Lung microvascular endothelial cell (primary cell): ENCODE data around the gene NKIRAS1. TPM values are rescaled to one million over a fixed set of nuclear protein-coding genes. Genes with fewer than 3 reads are reported as not detected.
"Not testable (repeated sequence)": the region's sequence is repeated elsewhere in the genome, so short reads cannot be mapped to it uniquely, and the experiment has no call there.

Source experiments
- DNase-seq, 2 donors: peaks; one replicate each; pipeline versions ENCODE4 v3.0.0 to v3.0.0-alpha.2; 2010; ENCODE audit warnings: low read depth in 2 of 2
- total RNA-seq: library from RNA; depleted of rRNA; stranded (reverse); fragments of >200 nt; gene quantifications from 2 replicates; pipeline ENCODE4 v1.2.1, GENCODE V29; 2014

Gene NKIRAS1
- total RNA-seq, 1 donor from 2014 or later = 7.3 TPM

DNA sequence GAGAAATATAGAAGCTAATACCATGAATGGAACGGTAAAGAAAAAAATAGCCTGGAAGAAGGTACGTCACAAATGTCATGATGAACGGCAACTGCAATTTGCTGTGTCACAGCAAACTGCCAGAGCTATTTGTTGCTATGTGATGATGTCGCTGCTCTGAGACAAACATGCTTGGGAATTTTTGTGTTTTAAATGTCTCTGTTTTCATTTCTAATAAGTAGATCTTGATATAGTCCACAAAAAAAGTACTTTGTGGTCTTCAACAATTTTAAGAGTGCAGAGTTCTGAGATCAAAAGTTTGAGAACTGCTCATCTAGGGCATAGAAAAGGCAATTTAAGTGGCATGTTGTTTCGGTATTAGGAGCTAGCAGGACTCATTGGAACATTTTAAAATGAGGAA is 24.0 kb upstream of the NKIRAS1 start:
- DNase-seq = no peak

DNA sequence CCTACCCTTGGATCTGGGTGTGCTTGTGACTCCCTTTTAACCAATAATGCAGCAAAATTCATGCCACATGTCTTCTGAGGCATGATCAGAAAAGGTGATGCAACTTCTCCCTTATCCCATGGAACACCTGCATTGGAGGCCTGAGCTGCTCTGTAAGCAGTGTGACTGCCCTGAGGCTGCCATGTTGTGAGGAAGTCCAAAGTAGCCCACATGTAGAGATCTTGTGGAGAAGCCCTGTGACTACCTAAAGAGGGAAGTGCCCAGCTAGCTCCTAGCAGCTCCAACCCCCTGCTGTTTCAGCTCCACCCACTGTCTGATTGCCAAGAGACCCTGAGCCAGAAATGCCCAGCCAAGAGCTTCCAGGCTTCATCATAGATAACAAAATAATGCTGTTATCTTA is 21.9 kb upstream of the NKIRAS1 start:
- no peak for DNase-seq

DNA sequence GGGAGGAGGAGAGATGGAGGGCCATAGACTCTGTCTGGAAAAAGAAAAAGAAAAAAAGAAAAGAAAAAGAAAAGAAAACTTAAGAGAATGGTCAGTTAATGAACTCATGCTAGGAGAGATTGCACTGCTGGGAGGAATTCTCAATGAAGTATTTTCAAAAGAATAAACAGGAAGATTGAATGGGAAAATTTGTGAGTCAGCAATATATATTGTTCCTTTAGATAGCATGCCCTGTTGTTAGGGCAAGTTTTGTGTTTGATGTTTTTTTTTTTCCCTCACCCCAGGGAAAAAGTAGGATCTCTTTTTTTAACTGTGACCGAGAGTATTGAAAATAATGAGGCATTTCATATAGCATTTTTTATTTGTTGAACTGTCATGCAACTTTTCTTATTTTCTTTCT is 20.5 kb upstream of the NKIRAS1 start:
- peak in 1 of 2 donors; percentile 48 for DNase-seq

DNA sequence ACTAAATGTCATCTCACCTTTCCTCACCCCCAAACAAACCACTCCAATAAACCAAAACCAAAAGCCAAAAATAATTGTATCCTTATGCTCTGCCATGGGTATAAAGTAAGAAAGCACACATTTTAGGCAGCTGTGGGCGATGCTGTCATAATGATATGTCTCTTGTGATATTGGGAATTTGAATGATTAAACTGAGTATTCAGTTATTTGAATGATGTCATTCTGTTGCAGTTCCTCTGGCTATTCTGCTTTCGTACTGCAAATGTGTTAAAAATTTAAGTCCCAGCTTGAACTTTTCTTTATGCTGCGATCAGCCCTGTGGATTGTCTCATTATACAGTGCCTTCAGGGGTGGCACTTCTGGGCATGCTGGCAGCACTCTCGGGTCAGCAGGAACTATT is 17.5 kb upstream of the NKIRAS1 start:
- no peak for DNase-seq

DNA sequence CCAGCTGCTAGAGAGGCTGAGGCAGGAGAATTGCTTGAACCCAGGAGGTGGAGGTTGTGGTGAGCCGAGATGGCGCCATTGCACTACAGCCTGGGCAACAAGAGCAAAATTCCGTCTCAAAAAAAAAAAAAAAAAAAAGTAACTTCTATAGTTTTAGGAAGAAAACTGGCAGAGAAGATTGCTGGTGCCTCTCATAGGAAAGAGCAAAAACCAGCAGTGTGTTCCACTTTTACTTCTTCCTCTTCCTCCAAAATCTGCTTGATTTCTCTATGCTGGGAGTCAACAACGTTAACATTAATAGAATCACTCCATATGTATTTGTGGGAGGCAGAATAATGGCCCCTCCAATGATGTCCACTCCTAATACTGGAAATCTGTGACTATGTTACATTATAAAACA is 15.8 kb upstream of the NKIRAS1 start:
- DNase-seq = no peak

DNA sequence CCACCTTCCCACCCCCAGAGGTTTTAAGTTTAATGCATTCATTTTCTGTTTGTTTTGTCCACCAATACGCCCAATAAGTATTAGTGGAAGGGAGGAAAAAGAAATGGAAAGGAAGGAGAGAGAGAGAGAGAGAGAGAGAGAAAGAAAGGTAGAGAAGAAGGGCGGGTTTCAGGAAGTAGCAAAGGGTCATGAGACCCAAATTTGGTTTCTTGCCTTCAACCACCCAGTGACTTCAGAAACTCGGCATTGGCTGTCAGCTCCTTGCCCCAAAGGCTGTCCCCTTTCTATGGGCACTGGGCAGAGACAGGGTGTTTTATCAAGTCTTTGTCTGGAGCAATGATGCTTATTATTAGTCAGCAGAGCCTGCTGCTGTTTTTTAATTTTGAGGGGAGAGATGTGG is 14.8 kb upstream of the NKIRAS1 start:
- DNase-seq = no peak

DNA sequence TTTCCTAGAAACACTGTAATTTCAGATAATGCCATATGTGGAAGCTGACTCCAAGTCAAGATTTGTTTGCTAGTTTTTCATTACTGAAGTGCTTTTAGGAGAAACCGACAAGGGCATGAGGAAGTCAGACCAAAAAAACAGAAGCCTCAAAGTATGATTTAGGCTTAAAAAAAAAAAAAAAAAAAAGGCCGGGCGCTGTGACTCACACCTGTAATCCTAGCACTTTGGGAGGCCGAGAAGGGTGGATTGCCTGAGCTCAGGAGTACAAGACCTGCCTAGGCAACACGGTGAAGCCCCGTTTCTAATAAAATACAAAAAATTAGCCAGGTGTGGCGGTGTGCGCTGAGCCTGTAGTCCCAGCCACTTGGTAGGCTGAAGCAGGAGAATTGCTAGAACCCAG is 11.7 kb upstream of the NKIRAS1 start:
- DNase-seq = no peak

DNA sequence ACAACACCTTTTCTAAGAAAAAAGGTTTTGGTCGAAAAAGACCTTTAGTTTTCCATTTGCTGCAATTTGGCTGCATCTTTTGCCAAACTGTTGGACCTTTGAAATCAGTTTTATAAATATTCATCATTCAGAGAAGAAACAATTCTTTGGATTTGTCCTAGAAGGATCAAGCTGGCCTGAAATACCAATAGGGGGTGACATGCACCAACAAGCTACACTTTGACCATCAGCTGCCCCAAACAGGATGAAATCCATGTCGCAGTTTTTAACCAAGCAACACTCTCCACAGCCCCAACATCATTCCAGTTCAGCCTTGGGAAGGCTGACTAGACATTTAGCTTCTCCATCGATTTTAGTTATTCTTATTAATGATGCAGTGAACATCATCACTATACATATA is 9.9 kb upstream of the NKIRAS1 start:
- DNase-seq = peak in 1 of 2 donors; percentile 34

DNA sequence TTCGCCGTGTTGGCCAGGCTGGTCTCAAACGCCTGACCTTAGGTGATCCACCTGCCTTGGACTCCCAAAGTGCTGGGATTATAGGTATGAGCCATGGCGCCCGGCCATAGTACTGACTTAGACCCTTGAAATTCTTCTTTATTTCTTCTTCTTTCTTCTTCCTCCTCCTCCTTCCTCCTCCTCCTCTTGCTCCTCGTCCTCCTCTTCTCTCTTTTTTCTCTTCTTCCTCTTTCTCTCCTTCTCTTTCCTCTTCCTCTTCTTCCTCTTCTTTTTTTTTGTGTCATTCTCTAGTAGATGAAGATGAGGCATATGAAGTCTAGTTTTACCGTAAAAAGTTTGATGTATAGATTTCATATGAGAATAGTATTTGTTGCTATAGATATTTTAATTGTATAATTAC is 9.5 kb upstream of the NKIRAS1 start:
- DNase-seq = no peak

DNA sequence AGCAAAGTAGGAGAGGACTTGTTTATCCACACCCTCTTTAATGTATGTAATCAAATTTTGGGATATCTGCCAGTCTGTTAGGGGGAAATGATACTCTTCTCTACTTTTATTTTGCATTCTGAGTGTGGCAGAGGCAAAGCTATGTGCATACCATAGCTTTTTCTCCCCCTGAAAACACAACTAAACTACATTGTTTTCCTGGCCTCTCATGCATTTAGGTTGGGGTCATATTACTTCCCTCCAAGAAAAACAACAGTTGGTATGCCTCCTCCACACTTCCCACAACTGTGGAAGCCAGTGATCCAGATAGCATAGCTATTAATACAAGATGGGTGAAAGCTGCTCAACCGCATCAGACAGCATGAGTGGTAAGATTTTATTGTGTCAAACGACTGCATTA is 7.0 kb upstream of the NKIRAS1 start:
- peak in 1 of 2 donors; percentile 69 for DNase-seq

DNA sequence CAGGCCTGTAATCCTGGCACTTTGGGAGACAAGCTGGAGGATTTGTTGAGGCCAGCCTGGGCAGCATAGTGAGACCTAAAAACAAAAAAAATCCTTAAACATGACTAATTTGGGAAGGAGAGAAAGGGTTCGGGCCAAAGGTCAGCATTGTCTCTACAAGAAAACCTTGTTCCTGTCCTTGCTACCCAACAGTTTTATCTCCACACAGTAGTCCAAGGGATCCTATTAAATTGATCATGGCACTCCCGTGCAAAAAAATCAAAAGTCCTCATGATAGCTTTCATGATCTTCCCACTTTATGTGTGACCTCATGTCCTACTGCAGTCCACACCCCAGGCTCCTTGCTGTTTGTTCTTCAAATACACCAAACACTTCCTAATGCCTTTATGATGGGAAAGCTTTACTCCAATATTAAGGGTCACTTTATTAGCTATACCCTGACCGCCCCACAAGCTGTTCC is 4.3 kb upstream of the NKIRAS1 start:
- no peak for DNase-seq

DNA sequence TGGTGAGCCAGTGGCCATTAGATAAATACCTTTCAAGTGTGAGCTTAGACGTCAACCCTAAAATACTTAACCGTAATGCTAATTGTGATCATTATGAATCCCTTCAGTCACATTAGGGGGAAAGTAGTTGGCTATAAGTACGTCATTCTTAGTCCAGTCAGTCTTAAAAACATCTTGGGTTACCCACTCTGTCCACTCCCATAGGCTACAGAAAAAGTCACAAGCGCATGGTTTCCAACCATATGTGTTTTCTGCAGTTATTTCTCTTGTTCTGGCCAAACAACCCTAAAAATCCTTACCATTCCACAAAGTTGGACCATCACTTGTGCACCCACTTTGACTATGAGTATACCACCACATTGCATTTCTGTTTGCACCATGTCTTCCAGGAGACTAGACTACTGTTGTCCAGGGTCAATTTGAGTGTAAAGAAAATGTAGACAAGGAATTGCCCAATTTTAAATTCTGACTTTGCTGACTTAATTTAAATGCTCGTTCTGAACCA is 3.4 kb upstream of the NKIRAS1 start:
- no peak for DNase-seq

DNA sequence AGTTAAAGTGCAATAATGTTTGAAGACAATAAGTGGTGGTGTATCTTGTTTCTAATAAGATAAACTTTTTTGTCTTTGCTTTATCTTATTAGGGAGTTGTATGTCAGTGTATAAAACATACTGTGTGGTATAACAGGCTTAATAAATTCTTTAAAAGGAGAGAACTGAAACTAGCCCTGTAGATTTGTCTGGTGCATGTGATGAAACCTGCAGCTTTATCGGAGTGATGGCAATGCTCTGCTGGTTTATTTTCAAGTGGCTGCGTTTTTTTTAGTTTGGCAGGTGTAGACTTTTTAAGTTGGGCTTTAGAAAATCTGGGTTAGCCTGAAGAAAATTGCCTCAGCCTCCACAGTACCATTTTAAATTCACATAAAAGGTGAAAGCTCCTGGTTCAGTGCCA is 2.8 kb upstream of the NKIRAS1 start:
- DNase-seq = no peak

DNA sequence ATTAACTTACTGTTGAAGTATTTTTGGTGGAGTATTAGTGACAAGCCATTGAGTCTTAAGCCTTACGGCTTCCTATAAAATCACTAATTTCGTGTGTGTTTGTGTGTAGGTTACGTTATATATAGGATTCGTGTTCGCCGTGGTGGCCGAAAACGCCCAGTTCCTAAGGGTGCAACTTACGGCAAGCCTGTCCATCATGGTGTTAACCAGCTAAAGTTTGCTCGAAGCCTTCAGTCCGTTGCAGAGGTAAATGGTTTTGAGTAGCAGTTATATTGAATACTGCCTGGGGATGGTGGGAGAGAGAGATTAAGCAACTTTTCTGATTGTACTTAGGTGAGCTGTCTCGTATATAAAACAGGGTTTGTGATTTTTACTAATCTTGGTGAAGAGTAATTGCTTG is 1.5 kb upstream of the NKIRAS1 start:
- DNase-seq = not testable (repeated sequence)

DNA sequence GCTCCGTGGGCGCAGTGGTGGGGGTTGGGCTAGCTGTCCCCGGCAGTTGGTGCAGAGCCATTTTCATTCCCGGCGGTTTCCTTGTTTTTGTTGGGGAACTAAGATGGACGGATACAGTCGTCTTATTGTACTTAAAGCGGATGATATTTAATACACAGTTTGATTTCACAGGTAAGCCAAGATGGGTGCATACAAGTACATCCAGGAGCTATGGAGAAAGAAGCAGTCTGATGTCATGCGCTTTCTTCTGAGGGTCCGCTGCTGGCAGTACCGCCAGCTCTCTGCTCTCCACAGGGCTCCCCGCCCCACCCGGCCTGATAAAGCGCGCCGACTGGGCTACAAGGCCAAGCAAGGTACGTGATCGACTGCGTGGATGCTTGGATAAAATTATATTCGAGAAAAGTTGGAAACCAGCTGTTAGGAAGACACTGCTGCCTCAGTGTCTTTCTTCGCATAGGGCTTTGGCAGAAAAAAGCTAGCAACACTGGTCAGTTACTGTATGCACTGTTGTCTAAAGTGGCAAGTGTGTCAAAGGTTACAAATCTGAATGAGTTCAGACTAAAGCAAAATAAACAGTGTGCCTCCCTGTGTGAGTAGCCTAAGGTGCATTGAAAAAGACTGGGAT is 1.0 kb upstream of the NKIRAS1 start:
- peak; percentile 8 to 74 for DNase-seq

DNA sequence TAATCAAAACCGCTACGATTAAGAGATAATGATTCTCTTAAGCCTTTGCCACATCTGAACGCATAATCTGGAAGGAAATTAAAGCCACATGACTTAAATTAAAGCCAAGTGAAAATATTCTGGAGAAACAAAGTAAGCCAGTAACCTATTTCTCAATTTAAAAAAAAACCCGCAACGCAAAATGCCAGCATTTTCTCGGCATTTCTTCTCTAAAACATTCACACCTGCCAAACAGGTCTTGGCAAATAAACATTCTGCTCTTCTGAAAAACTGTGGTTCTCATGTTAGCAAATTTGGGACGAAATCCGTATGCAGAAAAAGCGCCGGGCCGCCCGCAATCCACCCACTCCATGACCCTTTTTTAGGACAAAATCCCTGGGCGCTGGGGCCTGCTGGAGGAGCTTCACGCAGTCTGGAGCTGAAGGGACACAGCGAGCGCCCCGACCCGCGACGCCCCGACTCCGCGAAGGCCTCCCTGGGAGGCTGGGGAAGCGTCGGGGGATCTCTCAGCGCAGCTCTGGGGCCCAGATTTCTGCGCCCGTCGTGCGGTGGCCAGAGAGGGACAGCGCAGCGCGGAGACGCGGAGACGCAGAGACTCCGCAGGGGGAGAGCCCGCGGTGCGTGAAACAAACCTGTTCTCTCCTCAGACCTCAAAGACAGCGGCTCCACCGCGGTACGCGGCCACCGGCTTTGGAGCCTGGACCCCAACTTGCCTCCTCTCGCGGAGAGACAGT is 471 bp downstream of the NKIRAS1 start:
- DNase-seq = no peak

DNA sequence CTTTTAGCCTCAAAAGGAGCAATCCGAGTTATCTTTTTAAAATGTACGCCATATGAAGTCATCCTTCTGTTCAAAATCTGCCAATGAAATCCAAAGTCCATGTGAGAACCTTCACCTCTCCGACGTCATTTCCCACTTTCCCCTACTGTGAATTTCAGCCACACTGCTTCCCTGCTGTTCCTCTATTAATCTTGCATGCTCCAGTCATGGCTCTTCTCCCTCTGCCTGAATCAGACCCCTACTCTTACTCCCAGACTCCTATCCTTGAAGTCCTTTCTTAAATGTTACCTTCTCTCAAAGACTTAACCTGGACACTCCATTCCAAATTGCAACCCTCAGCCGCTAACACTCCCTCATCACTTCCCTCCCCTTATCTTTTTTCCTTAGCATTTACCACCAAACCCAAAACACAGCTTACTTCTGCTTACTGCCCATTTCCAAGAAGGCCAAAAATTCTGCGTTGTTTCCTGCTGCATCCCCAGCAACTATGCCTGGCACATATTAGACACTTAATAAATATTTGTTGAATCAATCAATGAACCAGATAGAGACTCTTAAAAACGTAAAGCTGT is 1.2 kb downstream of the NKIRAS1 start:
- peak; percentile 6 to 69 for DNase-seq

DNA sequence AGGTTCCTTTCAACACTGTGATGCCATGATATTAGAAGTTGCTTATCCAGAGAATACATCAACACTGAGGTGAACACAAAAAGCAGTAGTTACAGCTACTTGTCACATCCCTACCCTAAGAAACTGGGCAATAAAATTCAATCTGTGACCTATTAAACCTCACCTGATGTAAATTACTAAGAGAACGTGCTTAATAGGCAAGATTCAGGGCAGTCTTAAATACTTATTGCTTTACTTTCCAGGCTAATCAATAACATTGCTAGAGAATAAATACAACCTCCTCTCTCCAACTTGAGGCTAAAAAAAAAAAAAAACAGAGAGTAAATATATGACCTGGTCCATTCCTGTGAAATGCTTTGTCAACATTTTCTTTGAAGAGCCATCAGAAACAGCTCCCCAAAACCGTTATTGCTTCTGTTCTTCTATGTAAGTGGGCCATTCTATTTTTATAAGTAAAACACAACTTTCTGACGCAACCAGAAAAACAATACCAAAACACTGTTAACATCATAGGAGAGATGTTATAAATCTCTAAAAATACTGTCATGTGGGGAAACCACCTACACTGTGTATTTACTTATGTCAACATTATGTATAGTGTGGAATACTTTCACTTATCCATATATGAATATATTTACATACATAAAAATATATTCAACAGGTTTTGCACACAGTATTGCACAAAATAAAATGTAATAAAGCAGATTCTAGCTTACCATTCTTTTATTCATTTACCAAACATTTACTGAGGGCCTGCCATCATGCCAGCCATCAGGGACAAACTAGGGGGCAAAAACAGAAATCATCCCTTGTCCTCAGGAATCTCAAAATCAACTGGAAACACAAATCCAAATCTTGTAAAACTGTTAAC is 2.7 kb downstream of the NKIRAS1 start:
- DNase-seq = no peak

DNA sequence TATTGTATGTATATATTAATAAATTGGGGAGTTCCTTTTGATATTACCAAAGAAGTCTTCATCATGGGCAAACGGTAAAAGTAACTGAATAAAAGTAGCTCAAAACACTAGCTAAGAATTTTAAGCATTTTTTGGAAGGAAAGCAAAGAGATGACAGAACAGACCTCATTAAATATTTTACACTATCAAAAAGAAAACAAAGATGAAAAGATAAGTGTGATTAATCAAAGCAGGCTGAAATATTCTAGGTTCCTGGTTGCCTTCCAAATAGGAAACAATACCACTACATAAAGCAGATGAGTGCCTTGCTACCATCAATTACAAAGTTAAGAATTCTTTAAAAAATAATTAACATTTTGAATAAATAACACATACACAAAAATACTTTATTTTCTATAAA is 3.6 kb downstream of the NKIRAS1 start:
- no peak for DNase-seq

DNA sequence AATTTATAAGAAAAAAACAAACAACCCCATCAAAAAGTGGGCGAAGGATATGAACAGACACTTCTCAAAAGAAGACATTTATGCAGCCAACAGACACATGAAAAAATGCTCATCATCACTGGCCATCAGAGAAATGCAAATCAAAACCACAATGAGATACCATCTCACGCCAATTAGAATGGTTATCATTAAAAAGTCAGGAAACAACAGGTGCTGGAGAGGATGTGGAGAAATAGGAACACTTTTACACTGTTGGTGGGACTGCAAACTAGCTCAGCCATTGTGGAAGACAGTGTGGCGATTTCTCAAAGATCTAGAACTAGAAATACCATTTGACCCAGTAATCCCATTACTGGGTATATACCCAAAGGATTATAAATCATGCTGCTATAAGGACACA is 4.5 kb downstream of the NKIRAS1 start:
- DNase-seq = not testable (repeated sequence)

DNA sequence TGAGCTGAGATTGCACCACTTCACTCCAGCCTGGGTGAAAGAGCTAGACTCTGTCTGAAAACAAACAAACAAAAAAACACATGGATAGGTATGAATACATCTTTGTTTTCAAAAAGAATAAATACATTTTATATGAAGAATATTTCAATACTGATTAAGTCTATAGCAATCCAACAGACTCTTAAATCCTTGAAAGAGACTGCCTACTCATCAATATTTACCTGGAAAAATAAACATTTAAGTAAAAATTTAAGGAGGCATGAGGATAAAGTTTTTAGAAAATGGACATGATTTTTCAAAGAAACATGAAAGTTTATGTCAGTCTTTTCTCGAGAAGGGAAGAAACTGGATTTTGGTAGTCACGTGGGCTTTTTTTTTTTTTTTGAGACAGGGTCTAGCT is 5.4 kb downstream of the NKIRAS1 start:
- DNase-seq = no peak

DNA sequence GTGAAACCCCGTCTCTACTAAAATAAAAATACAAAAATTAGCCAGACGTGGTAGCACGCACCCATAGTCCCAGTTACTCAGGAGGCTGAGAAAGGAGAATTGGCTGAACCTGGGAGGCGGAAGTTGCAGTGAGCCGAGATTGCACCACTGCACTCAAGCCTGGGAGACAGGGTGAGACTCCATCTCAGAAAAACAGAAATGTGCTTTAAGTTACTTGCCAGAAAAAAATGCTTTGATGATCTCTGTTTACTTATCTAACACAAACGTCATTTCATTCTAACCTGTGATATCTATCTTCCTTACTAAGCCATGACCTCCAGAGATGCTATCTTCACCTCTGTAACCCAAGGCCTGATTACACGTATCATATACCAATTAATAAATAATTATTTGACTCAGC is 7.4 kb downstream of the NKIRAS1 start:
- no peak for DNase-seq
